ENCODE measurements around the gene C19orf67. TPM values are rescaled to one million over a fixed set of nuclear protein-coding genes. Genes with fewer than 3 reads are reported as not detected.

The C19orf67 gene
- polyA plus RNA-seq, 1 donor (not counting 4 experiments of a cell fraction or from before 2014, with no cell fraction given), result not detected

GRCh38 chr19:14066134-14066533 is 19.4 kb downstream of the C19orf67 start:
- TF ChIP-seq EZH2 (IDR thresholded peaks at IDR 0.05; ENCODE audit: low read length) (no peak), CTCF (optimal IDR thresholded peaks at IDR 0.05 in 1 of 3, IDR thresholded peaks at IDR 0.05 in 1 of 3, conservative IDR thresholded peaks at IDR 0.05 in 1 of 3; ENCODE audit: extremely low read depth in 1 of 3, insufficient read depth in 2 of 3, low read length in 3 of 3) (no peak)
- no peaks in the 10 kb centered on the region for H3K79me2 ChIP-seq (ENCODE audit: control insufficient read depth, insufficient read depth, low read length)
- no peak overlapping the region for H3K27ac ChIP-seq (ENCODE audit: control insufficient read depth, insufficient read depth, low read length)
- no peak overlapping the region for H2AFZ ChIP-seq (ENCODE audit: control insufficient read depth, low read length)
- FAIRE-seq, result no peak
- H3K4me2 ChIP-seq (ENCODE audit: control insufficient read depth, extremely low read depth, insufficient read depth, low read depth, low read length), result no peak overlapping the region
- H3K9ac ChIP-seq (ENCODE audit: control insufficient read depth, extremely low read depth, insufficient read depth, low read length), result no peak overlapping the region
- peaks cover 12% of the 10 kb centered on the region for H3K27me3 ChIP-seq (ENCODE audit: control insufficient read depth, extremely low read depth, insufficient read depth, low read length)
- dilution Hi-C loops (cut with MboI; ENCODE audit: extremely low pct_ligation_motif_present, low sequenced_read_pairs), result no loop called here
- no peak for DNase-seq (ENCODE audit: low read depth, low spot score)
- H3K9me1 ChIP-seq (ENCODE audit: control insufficient read depth, extremely low read depth, insufficient read depth, low read length), result no peaks in the 10 kb centered on the region
- H3K4me1 ChIP-seq (ENCODE audit: control insufficient read depth, extremely low read depth, insufficient read depth, low read length), result no peaks in the 10 kb centered on the region
- no peaks in the 10 kb centered on the region for H3K9me3 ChIP-seq (ENCODE audit: control insufficient read depth, low read depth, low read length)
- H3K36me3 ChIP-seq (ENCODE audit: control insufficient read depth in 2 of 2, extremely low read depth in 1 of 2, insufficient read depth in 2 of 2, low read length in 2 of 2), result no peaks in the 10 kb centered on the region
- no peaks in the 10 kb centered on the region for H4K20me1 ChIP-seq (ENCODE audit: control insufficient read depth, extremely low read depth, insufficient read depth, low read length)
- no peak overlapping the region for H3K4me3 ChIP-seq (ENCODE audit: control insufficient read depth in 2 of 3, extremely low read depth in 1 of 3, insufficient read depth in 2 of 3, low read depth in 1 of 3, low read length in 3 of 3)

- no peak overlapping the region for H3K9ac ChIP-seq (ENCODE audit: control insufficient read depth, extremely low read depth, insufficient read depth, low read length)
- DNase-seq (ENCODE audit: low read depth, low spot score) (no peak), FAIRE-seq (no peak)
- TF ChIP-seq EZH2 (IDR thresholded peaks at IDR 0.05; ENCODE audit: low read length) (no peak), CTCF (optimal IDR thresholded peaks at IDR 0.05 in 1 of 3, IDR thresholded peaks at IDR 0.05 in 1 of 3, conservative IDR thresholded peaks at IDR 0.05 in 1 of 3; ENCODE audit: extremely low read depth in 1 of 3, insufficient read depth in 2 of 3, low read length in 3 of 3) (no peak)
- H3K4me2 ChIP-seq (ENCODE audit: control insufficient read depth, extremely low read depth, insufficient read depth, low read depth, low read length), result no peak overlapping the region
- peaks cover 26% of the 10 kb centered on the region for H3K27me3 ChIP-seq (ENCODE audit: control insufficient read depth, extremely low read depth, insufficient read depth, low read length)
- no peaks in the 10 kb centered on the region for H3K9me3 ChIP-seq (ENCODE audit: control insufficient read depth, low read depth, low read length)
- no peaks in the 10 kb centered on the region for H3K79me2 ChIP-seq (ENCODE audit: control insufficient read depth, insufficient read depth, low read length)
- no peaks in the 10 kb centered on the region for H3K36me3 ChIP-seq (ENCODE audit: control insufficient read depth in 2 of 2, extremely low read depth in 1 of 2, insufficient read depth in 2 of 2, low read length in 2 of 2)
- H3K9me1 ChIP-seq (ENCODE audit: control insufficient read depth, extremely low read depth, insufficient read depth, low read length), result no peaks in the 10 kb centered on the region
- no peaks in the 10 kb centered on the region for H4K20me1 ChIP-seq (ENCODE audit: control insufficient read depth, extremely low read depth, insufficient read depth, low read length)
- dilution Hi-C loops (cut with MboI; ENCODE audit: extremely low pct_ligation_motif_present, low sequenced_read_pairs), result no loop called here
- no peaks in the 10 kb centered on the region for H3K4me1 ChIP-seq (ENCODE audit: control insufficient read depth, extremely low read depth, insufficient read depth, low read length)
- H3K4me3 ChIP-seq (ENCODE audit: control insufficient read depth in 2 of 3, extremely low read depth in 1 of 3, insufficient read depth in 2 of 3, low read depth in 1 of 3, low read length in 3 of 3), result no peak overlapping the region
- H2AFZ ChIP-seq (ENCODE audit: control insufficient read depth, low read length), result no peak overlapping the region
- H3K27ac ChIP-seq (ENCODE audit: control insufficient read depth, insufficient read depth, low read length), result no peak overlapping the region
Observed at GRCh38 chr19:14063105-14063504, 22.5 kb downstream of the C19orf67 start.

All from keratinocyte (primary cell).